ENCODE results near the gene ABHD3.

GRCh38 chr18:21602299-21602587, 102.3 kb downstream of the ABHD3 start:
- TF ChIP-seq, protein P1, sequence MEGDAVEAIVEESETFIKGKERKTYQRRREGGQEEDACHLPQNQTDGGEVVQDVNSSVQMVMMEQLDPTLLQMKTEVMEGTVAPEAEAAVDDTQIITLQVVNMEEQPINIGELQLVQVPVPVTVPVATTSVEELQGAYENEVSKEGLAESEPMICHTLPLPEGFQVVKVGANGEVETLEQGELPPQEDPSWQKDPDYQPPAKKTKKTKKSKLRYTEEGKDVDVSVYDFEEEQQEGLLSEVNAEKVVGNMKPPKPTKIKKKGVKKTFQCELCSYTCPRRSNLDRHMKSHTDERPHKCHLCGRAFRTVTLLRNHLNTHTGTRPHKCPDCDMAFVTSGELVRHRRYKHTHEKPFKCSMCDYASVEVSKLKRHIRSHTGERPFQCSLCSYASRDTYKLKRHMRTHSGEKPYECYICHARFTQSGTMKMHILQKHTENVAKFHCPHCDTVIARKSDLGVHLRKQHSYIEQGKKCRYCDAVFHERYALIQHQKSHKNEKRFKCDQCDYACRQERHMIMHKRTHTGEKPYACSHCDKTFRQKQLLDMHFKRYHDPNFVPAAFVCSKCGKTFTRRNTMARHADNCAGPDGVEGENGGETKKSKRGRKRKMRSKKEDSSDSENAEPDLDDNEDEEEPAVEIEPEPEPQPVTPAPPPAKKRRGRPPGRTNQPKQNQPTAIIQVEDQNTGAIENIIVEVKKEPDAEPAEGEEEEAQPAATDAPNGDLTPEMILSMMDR (IDR thresholded peaks at IDR 0.05 in 8 of 11, conservative IDR thresholded peaks at IDR 0.05 in 3 of 11), result no peak
- TF ChIP-seq POLR2A (IDR thresholded peaks at IDR 0.05) (no peak), POLR2AphosphoS5 (IDR thresholded peaks at IDR 0.05) (no peak)

Data from spleen (tissue), 7 donors.